SK-N-SH (cell line): ENCODE results near the gene CST6. TPM values are rescaled to one million over a fixed set of nuclear protein-coding genes. Genes with fewer than 3 reads are reported as not detected.

Experiments
- CTCF ChIA-PET: fragments of 300-600, 350-600 bp; formaldehyde crosslinking; extraction: SDS; loops from one replicate; lab custom pipeline; 2021; lab: Yijun Ruan, JAX
- POLR2A ChIA-PET: fragments of 350-600 bp; sonication (Branson Sonifier 250); formaldehyde crosslinking; extraction: SDS; loops from one replicate; lab custom pipeline; 2020; ENCODE audit warnings: antibody characterized with exemption, inconsistent platforms; lab: Yijun Ruan, JAX
- DNase-seq: peaks from one replicate; pipeline ENCODE4 v3.0.0; 2012
- H2AFZ ChIP-seq: fragments of 200-600 bp; sonication (generic); 2 replicates; pipeline ENCODE4 v1.8.1; 2016; ENCODE audit warnings: antibody characterized with exemption, mild to moderate bottlenecking, low read depth
- H3F3A ChIP-seq: fragments of 200-600 bp; sonication (generic); replicated peaks from 2 replicates; pipeline ENCODE3; 2016; ENCODE audit warnings: antibody characterized with exemption, mild to moderate bottlenecking; ENCODE audit not compliant: insufficient read depth
- H3K27ac ChIP-seq, 2 experiments: fragments of 200-500 bp in 1 of 2; fragments of 200-600 bp in 1 of 2; sonication (Bioruptor generic) in 1 of 2; sonication (generic), shearing (Covaris generic) in 1 of 2; 2 replicates each; pipeline versions ENCODE4 v1.5.1 to v1.6.1; 2014 to 2016; ENCODE audit warnings: low read depth in 2 of 2, inconsistent platforms in 1 of 2, low read length in 1 of 2, mild to moderate bottlenecking in 1 of 2, mixed read lengths in 1 of 2
- H3K27me3 ChIP-seq: fragments of 200-600 bp; sonication (generic), shearing (Covaris generic); 2 replicates; pipeline ENCODE4 v1.6.1; 2016; ENCODE audit warnings: mixed run types; ENCODE audit not compliant: insufficient read depth
- H3K36me3 ChIP-seq, 2 experiments: fragments of 200-500 bp in 1 of 2; fragments of 200-600 bp in 1 of 2; sonication (Bioruptor generic) in 1 of 2; sonication (generic) in 1 of 2; replicated peaks in 1 of 2; 2 replicates each; pipeline versions ENCODE3 to v1.5.1; 2014 to 2016; ENCODE audit warnings: low read length in 1 of 2, mild to moderate bottlenecking in 1 of 2; ENCODE audit not compliant: insufficient read depth in 2 of 2, control insufficient read depth in 1 of 2
- H3K4me1 ChIP-seq, 2 experiments: fragments of 200-500 bp in 1 of 2; fragments of 200-600 bp in 1 of 2; sonication (Bioruptor generic) in 1 of 2; sonication (generic), shearing (Covaris generic) in 1 of 2; 2 replicates each; pipeline versions ENCODE4 v1.5.1 to v1.6.1; 2014 to 2016; ENCODE audit warnings: low read depth in 1 of 2, low read length in 1 of 2, mixed run types in 1 of 2; ENCODE audit not compliant: insufficient read depth in 2 of 2, control insufficient read depth in 1 of 2
- H3K4me2 ChIP-seq: fragments of 200-600 bp; sonication (generic), shearing (Covaris generic); 2 replicates; pipeline ENCODE4 v1.6.1; 2017; ENCODE audit warnings: mixed run types
- H3K4me3 ChIP-seq, 2 experiments: fragments of 200-500 bp in 1 of 2; fragments of 200-600 bp in 1 of 2; sonication (Bioruptor generic) in 1 of 2; sonication (generic), shearing (Covaris generic) in 1 of 2; 2 replicates each; pipeline versions ENCODE4 v1.5.1 to v1.8.1; 2014 to 2016; ENCODE audit warnings: low read depth in 2 of 2, inconsistent platforms in 1 of 2, low read length in 1 of 2, mild to moderate bottlenecking in 1 of 2, mixed read lengths in 1 of 2, moderate library complexity in 1 of 2
- H3K79me2 ChIP-seq: fragments of 200-600 bp; sonication (generic); 2 replicates; pipeline ENCODE4 v1.8.1; 2017; ENCODE audit warnings: mild to moderate bottlenecking; ENCODE audit not compliant: insufficient read depth
- H3K9ac ChIP-seq: fragments of 200-600 bp; sonication (generic); 2 replicates; pipeline ENCODE4 v1.6.1; 2017; ENCODE audit warnings: mixed run types
- H3K9me2 ChIP-seq: fragments of 200-600 bp; sonication (generic); 2 replicates; pipeline ENCODE4 v1.6.1; 2017; ENCODE audit warnings: mixed run types
- H3K9me3 ChIP-seq: fragments of 200-600 bp; sonication (generic); 2 replicates; pipeline ENCODE4 v1.6.1; 2017; ENCODE audit warnings: mixed run types, mild to moderate bottlenecking, moderate library complexity
- H4K20me1 ChIP-seq: fragments of 200-600 bp; sonication (generic); 2 replicates; pipeline ENCODE4 v1.6.1; 2017; ENCODE audit warnings: mild to moderate bottlenecking, mixed run types; ENCODE audit not compliant: insufficient read depth
- EZH2phosphoT487 ChIP-seq: fragments of 200-600 bp; sonication (generic); IDR thresholded peaks from 2 replicates; pipeline ENCODE4 v1.6.1; 2017; ENCODE audit warnings: low read depth, mixed run types, mild to moderate bottlenecking, antibody characterized with exemption, moderate library complexity, borderline replicate concordance
- MAX ChIP-seq: IDR thresholded peaks from 2 replicates; pipeline ENCODE4 v1.4.0; 2012; ENCODE audit warnings: low read depth
- MEF2A ChIP-seq: IDR thresholded peaks from 2 replicates; pipeline ENCODE4 v1.4.0; 2012; ENCODE audit warnings: low read depth, borderline replicate concordance
- MXI1 ChIP-seq: IDR thresholded peaks from 2 replicates; pipeline ENCODE4 v1.6.1; 2012; ENCODE audit warnings: mild to moderate bottlenecking, low read depth, low read length, improper control_type of control experiment
- NFIC ChIP-seq: IDR thresholded peaks from 2 replicates; pipeline ENCODE4 v1.4.0; 2012; ENCODE audit warnings: borderline replicate concordance
- PBX3 ChIP-seq: IDR thresholded peaks from 2 replicates; pipeline ENCODE4; 2012
- TAF1 ChIP-seq: IDR thresholded peaks from 2 replicates; pipeline ENCODE4 v1.6.1; 2012; ENCODE audit warnings: low read depth, mild to moderate bottlenecking, low read length, moderate library complexity, borderline replicate concordance
- WGBS: methylation state at CpG from one replicate; pipeline ENCODE4 v1.1.6; 2017; ENCODE audit warnings: low lambda C conversion rate; 5-methylcytosine and 5-hydroxymethylcytosine counted together
- polyA plus RNA-seq, 3 experiments: library from polyadenylated mRNA; depleted of rRNA; stranded (reverse); fragments of >200 nt; gene quantifications; 2 replicates each; pipeline ENCODE4 v1.2.3, GENCODE V29; 2012

Gene CST6
- polyA plus RNA-seq, 1 of the 3 experiments (the other 2 are of a cell fraction): 0.90 TPM

- Histone ChIP-seq H3K9ac (no peak overlapping the region), H3K4me2 (peak overlapping the region; percentile 66; the same call in 1 of the 2 replicates), H3K27me3 (no peaks in the 10 kb centered on the region), H4K20me1 (no peaks in the 10 kb centered on the region), H3K4me3 (peak overlapping the region in 1 of 2 experiments; percentile 59; a peak in 1 of 4 replicates), H3K9me3 (no peaks in the 10 kb centered on the region), H3K79me2 (peaks cover 6% of the 10 kb centered on the region), H3K4me1 (peaks cover 15 to 43% of the 10 kb centered on the region in 2 experiments; a peak in 2 of 4 replicates), H2AFZ (no peak overlapping the region), H3K27ac (no peak overlapping the region), H3K36me3 (peaks cover 0 to 3% of the 10 kb centered on the region in 2 experiments), H3F3A (peaks cover 12% of the 10 kb centered on the region), H3K9me2 (no peaks in the 10 kb centered on the region)
- no peak for DNase-seq
- TF ChIP-seq PBX3 (no peak), MAX (no peak), NFIC (peak; percentile 35; the same call in 1 of the 2 replicates)
- WGBS: 82% methylated on average over 9 of the region's 11 CpGs
- POLR2A ChIA-PET: interaction anchor here (0.6 kb wide), 1 partner anchor 393 kb away, joined by 3 read pairs; no protein-coding TSS in a partner anchor
- CTCF ChIA-PET: interaction anchor here (0.8 to 5.8 kb wide), 5 partner anchors 20 to 211 kb away, joined by 3 to 46 read pairs (median 5); partner anchors contain the start of gene PACS1
These were observed 35.9 kb downstream of the CST6 start for GRCh38 chr11:66047541-66048365.

GRCh38 chr11:66048547-66049323, 36.9 kb downstream of the CST6 start, which contains the start of gene GAL3ST3:
TSS of gene GAL3ST3 (minus strand) at chr11:66049161. CDS start at chr11:66045415, 3,746 bp downstream.
- Histone ChIP-seq H3K79me2 (peaks cover 16% of the 10 kb centered on the region), H4K20me1 (no peaks in the 10 kb centered on the region), H3K4me3 (peak within 1 kb of the TSS; percentile 43 to 59; a peak in 2 of 4 replicates), H3K4me2 (peak within 1 kb of the TSS; percentile 66), H3K27ac (peak within 1 kb of the TSS in 1 of 2 experiments; percentile 73; a peak in 1 of 4 replicates), H2AFZ (no peak within 1 kb of the TSS), H3K4me1 (peaks cover 15 to 50% of the 10 kb centered on the region in 2 experiments; a peak in 2 of 4 replicates), H3K9ac (no peak within 1 kb of the TSS), H3F3A (peaks cover 12% of the 10 kb centered on the region), H3K36me3 (peaks cover 3 to 4% of the 10 kb centered on the region in 2 experiments), H3K27me3 (no peaks in the 10 kb centered on the region), H3K9me3 (no peaks in the 10 kb centered on the region), H3K9me2 (no peaks in the 10 kb centered on the region)
- peak; percentile 90 for DNase-seq
- WGBS: 35% methylated on average over 39 of the region's 39 CpGs
- POLR2A ChIA-PET: no interaction called here
- TF ChIP-seq EZH2phosphoT487 (no peak), MXI1 (peak; percentile 21; the same call in 1 of the 2 replicates), MEF2A (no peak), TAF1 (peak; percentile 39; the same call in 1 of the 2 replicates)
- CTCF ChIA-PET: interaction anchor here (1.2 to 5.8 kb wide), 5 partner anchors 20 to 173 kb away, joined by 3 to 46 read pairs (median 19); partner anchors contain the start of gene PACS1
